Astrocyte (in vitro differentiated cells and primary cell): ENCODE measurements around the gene CD247.

Experiments
- EZH2 ChIP-seq: IDR thresholded peaks from 2 replicates; pipeline ENCODE4 v1.6.1; 2012; ENCODE audit warnings: mild to moderate bottlenecking, low read length, inconsistent platforms; ENCODE audit not compliant: insufficient read depth
- TF ChIP-seq, protein P1 (sequence below): IDR thresholded peaks from 2 replicates; pipeline ENCODE4 v1.5.1; 2011; ENCODE audit warnings: low read depth, mild to moderate bottlenecking, inconsistent platforms, low read length, moderate library complexity; ENCODE audit not compliant: insufficient read depth

DNA sequence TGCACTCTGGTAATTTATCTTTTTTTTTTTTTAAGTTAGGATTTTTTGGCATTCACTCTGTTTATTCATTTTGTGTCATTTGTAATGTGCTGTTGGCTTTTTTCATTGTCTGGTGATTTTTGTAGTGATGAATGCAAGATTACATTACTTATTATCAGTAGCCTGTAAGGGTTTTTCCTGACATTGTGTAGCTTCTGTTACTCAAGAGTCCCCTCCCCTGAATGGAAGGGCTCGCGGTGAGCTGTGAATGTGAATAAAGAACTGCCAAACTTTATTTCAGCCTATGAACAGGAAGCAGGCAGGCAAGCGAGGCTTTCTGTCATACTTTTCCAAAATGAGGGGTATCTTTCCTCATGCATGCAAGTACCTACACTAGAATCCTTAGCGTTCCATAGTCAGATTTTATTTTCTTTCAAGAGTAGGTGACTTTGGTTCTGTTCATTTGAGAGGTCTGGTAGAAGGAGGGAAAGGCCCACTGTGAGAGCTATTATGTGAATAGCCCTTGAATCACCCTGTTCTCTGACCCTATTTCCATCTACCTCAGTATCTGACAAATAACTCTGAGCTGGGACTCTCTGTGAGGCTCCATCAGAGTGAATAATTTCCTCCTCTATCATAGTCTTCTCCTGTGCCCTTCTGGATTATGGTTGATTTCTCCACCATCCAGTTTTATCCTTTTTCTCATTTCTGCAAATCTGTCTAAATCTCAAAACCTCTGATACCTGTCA, 114.0 kb downstream of the CD247 start:
- TF ChIP-seq, protein P1, sequence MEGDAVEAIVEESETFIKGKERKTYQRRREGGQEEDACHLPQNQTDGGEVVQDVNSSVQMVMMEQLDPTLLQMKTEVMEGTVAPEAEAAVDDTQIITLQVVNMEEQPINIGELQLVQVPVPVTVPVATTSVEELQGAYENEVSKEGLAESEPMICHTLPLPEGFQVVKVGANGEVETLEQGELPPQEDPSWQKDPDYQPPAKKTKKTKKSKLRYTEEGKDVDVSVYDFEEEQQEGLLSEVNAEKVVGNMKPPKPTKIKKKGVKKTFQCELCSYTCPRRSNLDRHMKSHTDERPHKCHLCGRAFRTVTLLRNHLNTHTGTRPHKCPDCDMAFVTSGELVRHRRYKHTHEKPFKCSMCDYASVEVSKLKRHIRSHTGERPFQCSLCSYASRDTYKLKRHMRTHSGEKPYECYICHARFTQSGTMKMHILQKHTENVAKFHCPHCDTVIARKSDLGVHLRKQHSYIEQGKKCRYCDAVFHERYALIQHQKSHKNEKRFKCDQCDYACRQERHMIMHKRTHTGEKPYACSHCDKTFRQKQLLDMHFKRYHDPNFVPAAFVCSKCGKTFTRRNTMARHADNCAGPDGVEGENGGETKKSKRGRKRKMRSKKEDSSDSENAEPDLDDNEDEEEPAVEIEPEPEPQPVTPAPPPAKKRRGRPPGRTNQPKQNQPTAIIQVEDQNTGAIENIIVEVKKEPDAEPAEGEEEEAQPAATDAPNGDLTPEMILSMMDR, result no peak
- no peak for TF ChIP-seq EZH2
